Activated T-cell treated with anti-CD3 and anti-CD28 coated beads, Interleukin-2, amount 50 U/mL, for 48 hours (primary cell): ENCODE data around the gene PTGR3.

Experiments used
- DNase-seq, 2 experiments: peaks; one replicate each; pipeline ENCODE4 v3.0.0-alpha.2; 2020

Gene PTGR3

GRCh38 chr18:75234901-75235300 lies 26.0 kb upstream of the PTGR3 start:
- no peak for DNase-seq

DNA sequence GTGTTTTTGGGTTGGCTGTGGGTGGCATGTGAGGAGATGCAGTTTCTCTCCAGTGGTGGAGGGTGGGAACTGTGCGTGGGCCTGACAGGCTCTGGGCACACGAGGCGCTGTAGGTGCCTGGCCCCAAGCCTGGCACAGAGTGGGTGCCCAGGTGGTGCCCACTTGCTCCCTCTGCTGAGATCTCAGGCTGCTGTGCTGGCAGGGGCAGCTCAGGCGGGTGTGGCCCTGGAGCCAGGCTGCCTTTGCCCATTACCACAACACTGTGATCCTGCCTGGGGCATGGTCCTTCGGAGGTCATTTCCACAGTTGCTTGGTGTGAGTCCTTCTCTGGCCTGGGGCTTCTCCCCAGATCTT lies 22.1 kb upstream of the PTGR3 start:
- no peak for DNase-seq

- no peak for DNase-seq
These were observed 21.5 kb upstream of the PTGR3 start for GRCh38 chr18:75230163-75231052.

DNA sequence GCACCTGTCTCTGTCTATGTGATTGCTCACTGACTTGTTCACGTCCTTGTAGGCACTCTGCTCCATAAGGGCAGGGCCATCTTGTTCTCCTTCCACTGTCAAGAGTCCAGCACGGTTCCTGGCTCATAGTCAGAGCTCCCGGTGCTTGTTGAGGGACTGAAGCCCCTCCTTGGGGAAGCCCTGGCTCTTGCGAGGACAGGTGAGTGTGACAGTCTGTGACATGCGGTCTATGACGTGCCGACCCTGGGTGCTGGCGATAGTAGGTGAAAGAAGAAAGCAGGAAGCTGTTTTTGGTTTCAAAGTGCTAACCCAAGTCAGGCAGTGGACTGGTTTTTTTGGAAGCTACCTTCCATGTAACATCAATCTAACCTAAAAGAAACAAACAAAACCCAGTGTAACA lies 20.5 kb upstream of the PTGR3 start:
- no peak for DNase-seq

- no peak for DNase-seq
These were observed 20.0 kb upstream of the PTGR3 start for GRCh38 chr18:75228967-75229366.

- no peak for DNase-seq
These were observed 18.8 kb upstream of the PTGR3 start for GRCh38 chr18:75227535-75228296.

DNA sequence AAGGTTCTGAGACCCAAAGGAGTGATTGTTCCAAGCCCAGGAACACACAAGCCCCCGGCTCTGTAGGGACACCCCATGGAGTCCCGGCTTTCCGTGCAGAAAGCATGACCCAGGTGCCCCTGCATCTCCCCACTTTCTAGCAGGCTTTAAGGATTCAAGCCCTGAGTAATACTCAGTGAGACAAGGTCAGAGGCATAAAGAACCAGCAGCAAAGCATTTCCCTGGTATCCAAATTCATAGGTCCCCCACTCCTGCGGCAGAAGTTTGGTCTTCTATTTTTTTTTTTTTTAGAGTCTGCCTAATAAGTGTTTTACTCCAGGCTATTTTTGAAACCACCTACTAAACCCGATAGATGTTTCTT lies 18.0 kb upstream of the PTGR3 start:
- DNase-seq = no peak

DNA sequence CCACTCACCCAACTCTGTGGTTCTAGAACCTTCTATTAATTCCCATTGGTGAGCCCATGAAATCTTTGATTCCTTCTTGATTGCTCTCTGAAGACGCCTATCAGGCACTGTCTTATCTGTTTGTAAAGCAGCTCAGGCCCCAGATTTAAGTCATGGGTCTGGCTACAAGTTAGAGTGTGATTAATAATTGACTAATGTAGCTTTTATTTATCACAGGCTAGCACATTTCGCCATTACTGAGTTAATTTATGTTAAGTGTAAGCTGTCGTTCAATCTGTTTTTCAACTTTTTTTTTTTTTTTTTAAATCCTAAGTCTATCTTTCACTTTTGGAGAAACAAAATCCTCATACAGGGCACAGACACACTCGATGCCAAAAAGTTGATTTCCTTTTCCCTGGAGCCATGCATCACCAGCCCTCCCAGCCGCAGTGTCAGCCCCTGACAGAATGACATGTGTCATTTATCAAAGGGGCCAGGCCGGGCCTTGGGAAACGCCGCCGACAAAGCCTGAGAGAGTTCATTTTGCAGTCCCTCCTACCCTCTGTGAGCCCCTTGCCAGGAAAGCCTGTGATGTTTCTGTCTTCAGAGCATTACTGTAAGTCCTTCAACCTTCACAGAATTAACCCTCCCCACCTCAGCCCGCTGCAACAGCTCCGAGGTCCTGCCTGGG lies 17.5 kb upstream of the PTGR3 start:
- DNase-seq = no peak

DNA sequence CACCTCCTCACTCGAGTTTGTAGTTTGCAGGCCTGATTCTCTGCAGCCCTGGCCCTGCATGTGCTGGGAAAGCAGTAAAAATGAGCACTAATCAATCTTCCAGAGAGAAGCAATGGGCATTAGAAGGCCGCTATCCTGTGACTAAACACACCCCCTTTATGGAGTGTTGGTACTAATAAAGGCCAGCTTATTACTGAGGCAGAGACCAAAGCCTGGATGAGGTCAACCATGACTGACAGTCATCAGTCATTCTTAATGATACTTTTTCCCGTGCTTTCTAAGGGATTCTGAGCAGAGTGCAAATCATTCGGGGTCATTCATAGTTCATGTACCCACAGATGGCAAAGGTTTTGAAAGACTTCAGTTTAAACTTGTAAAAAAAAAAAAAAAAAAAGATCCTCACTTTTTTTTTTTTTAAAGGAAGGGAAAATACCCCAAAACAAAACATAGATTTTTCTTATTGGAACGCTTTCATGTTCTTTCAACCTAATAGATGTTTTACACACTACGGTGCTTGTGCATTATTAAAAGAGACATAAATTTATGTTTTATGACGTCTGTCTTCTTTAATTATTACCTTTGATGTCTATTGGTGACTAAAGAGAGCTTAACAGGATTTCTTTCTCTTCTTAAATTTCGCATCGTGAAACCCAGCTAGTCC lies 14.9 kb upstream of the PTGR3 start:
- DNase-seq = no peak

DNA sequence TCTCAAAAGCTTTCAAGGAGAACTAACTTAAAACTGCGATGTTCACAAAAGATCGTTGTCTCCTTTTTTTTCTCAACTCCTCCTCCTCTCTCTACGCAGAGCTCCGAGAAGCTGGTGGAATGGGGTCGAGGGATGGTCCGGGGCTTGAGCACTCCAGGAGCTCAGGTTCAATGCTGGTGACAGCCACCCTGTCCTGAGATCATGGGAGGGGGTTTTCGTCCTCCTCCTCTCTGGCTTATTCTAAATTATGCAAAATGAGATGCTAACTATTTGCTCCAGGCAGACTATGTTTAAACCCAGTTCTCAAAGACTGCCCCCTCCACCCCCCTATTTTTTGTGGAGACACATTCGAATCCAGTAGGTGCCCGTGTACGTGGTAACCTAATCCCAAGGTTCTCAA lies 13.5 kb upstream of the PTGR3 start:
- DNase-seq = no peak

GRCh38 chr18:75221897-75222296 lies 13.0 kb upstream of the PTGR3 start:
- DNase-seq = no peak

GRCh38 chr18:75221397-75221796 lies 12.5 kb upstream of the PTGR3 start:
- no peak for DNase-seq

GRCh38 chr18:75220551-75221355 lies 11.8 kb upstream of the PTGR3 start:
- no peak for DNase-seq

DNA sequence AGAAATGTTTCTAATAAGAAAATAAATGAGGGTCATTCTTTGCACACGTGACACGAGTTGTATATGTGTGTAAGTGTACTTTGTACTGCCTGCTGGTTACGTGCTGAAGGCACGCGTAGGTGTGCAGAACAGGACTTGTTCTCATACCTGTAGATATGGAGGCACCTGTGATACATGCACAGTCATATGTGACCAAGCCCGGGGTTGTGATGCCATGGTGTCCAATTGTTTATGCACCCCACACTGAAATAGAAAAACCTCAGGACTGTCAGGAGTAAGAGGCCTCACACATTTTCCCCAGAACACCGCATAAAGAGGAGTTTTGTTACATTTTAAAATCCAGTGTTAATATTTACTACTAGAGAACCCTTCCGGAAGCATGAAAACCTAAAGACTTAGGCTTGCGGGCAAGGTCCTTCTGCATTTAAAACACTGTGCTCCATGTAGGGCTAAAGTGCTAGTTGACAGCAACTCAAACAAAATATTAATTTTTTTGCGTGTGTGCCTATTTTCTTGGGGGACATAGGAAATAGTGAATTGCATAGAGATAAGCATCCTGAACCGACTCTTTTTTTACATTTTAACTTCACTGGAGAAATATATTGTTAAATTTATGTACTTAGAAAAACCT lies 10.9 kb upstream of the PTGR3 start:
- no peak for DNase-seq

DNA sequence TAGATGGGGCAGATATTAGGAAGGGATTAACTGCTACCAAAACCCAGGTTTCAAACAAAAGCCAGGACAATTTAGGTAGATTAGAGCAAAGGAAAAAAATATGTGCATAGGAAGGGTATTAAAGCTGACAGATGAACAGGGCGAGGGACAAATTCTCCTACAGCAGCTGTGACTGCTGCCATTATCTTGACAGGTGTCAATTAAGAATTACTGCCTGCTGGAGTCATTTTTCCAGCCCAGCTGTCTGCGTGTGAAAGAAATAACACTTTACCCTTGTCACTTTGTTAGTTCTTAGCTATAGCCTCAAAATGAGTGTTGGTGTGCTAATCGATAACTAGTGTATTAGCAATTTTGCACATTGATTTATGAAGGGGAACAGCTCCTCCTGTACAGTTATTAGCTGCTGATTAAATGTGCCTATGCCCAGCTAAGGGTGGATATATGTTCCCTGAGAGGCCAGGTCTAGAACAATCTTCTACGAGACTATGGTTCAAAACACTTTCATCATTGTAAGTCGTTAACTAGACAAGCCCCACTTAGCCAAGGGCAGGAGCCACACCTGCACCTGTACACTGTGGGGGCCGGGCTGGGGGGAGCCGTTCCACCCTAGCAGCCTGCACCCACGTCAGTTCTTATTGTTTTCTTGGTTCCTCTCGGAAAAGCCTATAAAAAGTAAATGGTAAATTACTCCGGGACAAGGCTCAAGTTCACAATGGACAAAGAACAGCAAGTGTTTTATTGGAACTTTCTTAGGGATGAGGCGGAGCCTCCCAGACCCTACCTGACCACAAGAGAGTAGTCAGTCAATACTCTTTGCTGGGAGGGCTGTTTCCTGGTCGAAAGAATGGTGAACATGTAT lies 9.4 kb upstream of the PTGR3 start:
- no peak for DNase-seq

GRCh38 chr18:75216911-75217689 lies 8.2 kb upstream of the PTGR3 start:
- DNase-seq = no peak

- DNase-seq = no peak
These were observed 7.4 kb upstream of the PTGR3 start for GRCh38 chr18:75216212-75216910.

DNA sequence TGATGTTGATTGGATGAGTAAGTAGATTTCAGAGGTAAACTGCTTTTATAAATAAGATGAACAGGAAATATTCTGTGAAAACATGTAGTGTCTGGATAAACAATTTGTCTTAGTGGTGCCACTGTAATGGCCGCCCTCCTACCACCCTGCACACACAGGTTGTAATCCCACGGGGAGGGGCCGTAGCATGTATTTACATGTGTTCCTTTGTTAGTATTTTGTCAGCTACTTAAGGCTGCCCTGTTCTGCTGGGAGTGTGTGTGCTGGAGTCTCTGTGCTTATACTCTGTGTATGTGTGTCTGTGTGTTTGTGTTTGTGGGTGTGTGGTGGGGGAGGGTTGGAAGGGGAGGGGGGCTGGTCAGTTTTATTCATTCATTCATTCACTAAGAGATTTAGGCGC lies 6.7 kb upstream of the PTGR3 start:
- DNase-seq = no peak

DNA sequence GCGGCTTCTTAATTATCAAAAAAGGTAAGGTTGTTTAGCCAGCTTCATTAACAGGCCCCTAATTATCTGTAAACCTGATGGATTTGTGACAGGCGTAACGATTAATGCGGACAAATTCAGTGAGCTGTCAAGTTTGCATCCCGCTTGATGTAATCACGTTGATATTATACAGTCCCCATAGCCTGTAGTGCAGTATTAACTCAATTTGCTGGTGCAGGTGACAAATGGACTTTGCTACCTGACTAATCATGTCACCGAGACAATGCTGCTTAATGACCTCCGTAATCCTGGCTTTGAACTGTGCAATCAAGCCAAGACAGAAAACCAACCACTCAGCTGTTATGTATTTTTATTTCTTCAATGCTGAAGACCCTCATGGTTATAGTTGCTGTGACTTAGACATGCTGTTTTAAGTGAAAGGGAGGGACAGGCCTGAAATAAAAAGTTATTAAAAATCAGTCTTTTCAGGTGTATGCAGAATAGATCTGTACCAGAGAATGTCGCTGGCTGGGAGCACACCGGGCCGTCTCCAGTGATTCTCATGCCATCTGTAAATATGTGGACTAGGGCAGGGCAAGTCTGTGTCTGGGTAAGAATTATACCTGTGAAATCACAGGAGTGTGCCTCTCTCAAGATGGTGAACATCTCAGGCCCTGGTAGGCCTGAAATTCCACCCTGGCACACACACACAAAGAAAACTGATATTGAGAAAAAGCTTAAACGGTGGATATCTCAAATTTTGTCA lies 6.0 kb upstream of the PTGR3 start:
- no peak for DNase-seq
